IMR-90 (cell line): ENCODE data around the gene POFUT1. TPM values are rescaled to one million over a fixed set of nuclear protein-coding genes. Genes with fewer than 3 reads are reported as not detected.

ENCODE experiments used
- ATAC-seq: fragments of 200-7000 bp; cut with Tn5 transposase; 2 replicates; pipeline ENCODE4 v1.9.1; 2020; ENCODE audit warnings: low read depth, mild to moderate bottlenecking, moderate library complexity
- BruUV-seq: library from RNA; stranded (reverse); fragments of 400-500 nt; replicated peaks from 2 replicates; lab custom pipeline; 2021; lab: Mats Ljungman, UMichigan
- CTCF ChIA-PET: fragments of 300-600 bp; formaldehyde crosslinking; extraction: SDS; loops from one replicate; lab custom pipeline; 2021; ENCODE audit warnings: antibody characterized with exemption; lab: Yijun Ruan, JAX
- POLR2A ChIA-PET: fragments of 300-600 bp; sonication (Branson Sonifier 250); formaldehyde crosslinking; loops from one replicate; lab custom pipeline; 2022; ENCODE audit warnings: antibody characterized with exemption; ENCODE audit not compliant: unreplicated experiment; lab: Charles Lee
- DNase-seq: peaks from one replicate; pipeline ENCODE4 v3.0.0; 2013
- H2AFZ ChIP-seq: replicated peaks from 2 replicates; pipeline ENCODE3; 2013; ENCODE audit warnings: low read length, mild to moderate bottlenecking; ENCODE audit not compliant: poor library complexity
- H2AK5ac ChIP-seq: 2 replicates; pipeline ENCODE4 v1.6.1; 2013; ENCODE audit warnings: low read depth, low read length, inconsistent platforms
- H2AK9ac ChIP-seq: replicated peaks from 2 replicates; pipeline ENCODE3; 2013; ENCODE audit warnings: mild to moderate bottlenecking, low read depth, low read length, moderate library complexity; ENCODE audit not compliant: poor library complexity
- H2BK120ac ChIP-seq: 2 replicates; pipeline ENCODE4 v1.6.1; 2013; ENCODE audit warnings: low read depth, low read length, inconsistent platforms
- H2BK15ac ChIP-seq: 3 replicates; pipeline ENCODE4 v1.6.1; 2013; ENCODE audit warnings: low read depth, low read length, inconsistent platforms
- H2BK20ac ChIP-seq: 2 replicates; pipeline ENCODE4 v1.6.1; 2013; ENCODE audit warnings: low read depth, mild to moderate bottlenecking, inconsistent platforms, low read length, moderate library complexity
- H2BK5ac ChIP-seq: 2 replicates; pipeline ENCODE4 v1.6.1; 2013; ENCODE audit warnings: mild to moderate bottlenecking, low read depth, low read length, inconsistent platforms; ENCODE audit not compliant: poor library complexity, severe bottlenecking
- H3K14ac ChIP-seq: replicated peaks from 2 replicates; pipeline ENCODE4 v1.6.1; 2013; ENCODE audit warnings: low read depth, low read length, inconsistent platforms
- H3K18ac ChIP-seq: 2 replicates; pipeline ENCODE4 v1.6.1; 2013; ENCODE audit warnings: low read depth, low read length, control low read depth
- H3K23ac ChIP-seq: 2 replicates; pipeline ENCODE4 v1.6.1; 2013; ENCODE audit warnings: low read depth, low read length, inconsistent platforms
- H3K27ac ChIP-seq: 2 replicates; pipeline ENCODE4 v1.5.1; 2013; ENCODE audit warnings: mild to moderate bottlenecking, control low read depth, low read length; ENCODE audit not compliant: insufficient read depth
- H3K27me3 ChIP-seq: 2 replicates; pipeline ENCODE4 v1.6.1; 2013; ENCODE audit warnings: low read length; ENCODE audit not compliant: control insufficient read depth, insufficient read depth
- H3K36me3 ChIP-seq: 2 replicates; pipeline ENCODE4 v1.6.1; 2013; ENCODE audit warnings: low read length, mixed read lengths; ENCODE audit not compliant: control insufficient read depth, insufficient read depth
- H3K4ac ChIP-seq: 2 replicates; pipeline ENCODE4 v1.6.1; 2013; ENCODE audit warnings: low read depth, low read length, inconsistent platforms
- H3K4me1 ChIP-seq: 2 replicates; pipeline ENCODE4 v1.6.1; 2013; ENCODE audit warnings: low read length, mixed read lengths; ENCODE audit not compliant: control insufficient read depth, insufficient read depth
- H3K4me2 ChIP-seq: 2 replicates; pipeline ENCODE4 v1.6.1; 2013; ENCODE audit warnings: low read depth, mild to moderate bottlenecking, control low read depth, low read length, moderate library complexity
- H3K4me3 ChIP-seq: 2 replicates; pipeline ENCODE4 v1.5.1; 2013; ENCODE audit warnings: low read depth, mild to moderate bottlenecking, control low read depth, low read length, moderate library complexity; ENCODE audit not compliant: insufficient read depth
- H3K56ac ChIP-seq: 2 replicates; pipeline ENCODE4 v1.6.1; 2013; ENCODE audit warnings: low read length, inconsistent platforms; ENCODE audit not compliant: insufficient read depth; ENCODE audit errors: extremely low read depth
- H3K79me1 ChIP-seq, 2 experiments: 2 replicates each; pipeline ENCODE4 v1.6.1; 2013; ENCODE audit warnings: low read length in 2 of 2, inconsistent platforms in 1 of 2, low read depth in 1 of 2
- H3K9ac ChIP-seq: 2 replicates; pipeline ENCODE4 v1.6.1; 2013; ENCODE audit warnings: low read depth, low read length, control low read depth
- H3K9me1 ChIP-seq: 2 replicates; pipeline ENCODE4 v1.6.1; 2013; ENCODE audit warnings: low read length, inconsistent platforms; ENCODE audit not compliant: insufficient read depth
- H3K9me3 ChIP-seq: 2 replicates; pipeline ENCODE4 v1.6.1; 2013; ENCODE audit warnings: low read length; ENCODE audit not compliant: control insufficient read depth, insufficient read depth
- H4K20me1 ChIP-seq: 2 replicates; pipeline ENCODE4 v1.6.1; 2013; ENCODE audit warnings: low read length, inconsistent platforms; ENCODE audit not compliant: insufficient read depth
- H4K5ac ChIP-seq: 2 replicates; pipeline ENCODE4 v1.6.1; 2013; ENCODE audit warnings: mild to moderate bottlenecking, low read depth, low read length, control low read depth
- H4K8ac ChIP-seq, 2 experiments: 2 replicates each; pipeline ENCODE4 v1.6.1; 2013; ENCODE audit warnings: low read depth in 2 of 2, low read length in 2 of 2, control low read depth in 1 of 2, inconsistent platforms in 1 of 2
- H4K91ac ChIP-seq: 2 replicates; pipeline ENCODE4 v1.6.1; 2013; ENCODE audit warnings: low read depth, low read length, inconsistent platforms; ENCODE audit not compliant: insufficient read depth
- FOS ChIP-seq: fragments of 150-350 bp; IDR thresholded peaks from 2 replicates; pipeline ENCODE4 v1.6.1; 2016; ENCODE audit warnings: low read depth, low read length
- MAZ ChIP-seq: IDR thresholded peaks from 2 replicates; pipeline ENCODE4 v1.6.1; 2012; ENCODE audit warnings: low read depth, mild to moderate bottlenecking, low read length, improper control_type of control experiment, moderate library complexity, borderline replicate concordance
- WGBS, 2 experiments: methylation state at CpG; one replicate each; pipeline versions ENCODE4 v1.1.5 to v1.1.7; 2013; ENCODE audit warnings: missing lambda C conversion rate in 2 of 2; ENCODE audit not compliant: insufficient read length in 1 of 2; ENCODE audit errors: extremely low coverage in 2 of 2; 5-methylcytosine and 5-hydroxymethylcytosine counted together
- dilution Hi-C: fragments of 300-500 bp; cut with HindIII; formaldehyde crosslinking; loops from one replicate; pipeline ENCODE4 v1.14.3; 2018; ENCODE audit warnings: low sequenced_read_pairs; ENCODE audit not compliant: unreplicated experiment
- in situ Hi-C: fragments of 300-500 bp; cut with MboI; formaldehyde crosslinking; loops from 3 replicates; pipeline ENCODE4 v1.14.3; 2019; ENCODE audit warnings: low sequenced_read_pairs, inconsistent platforms, mixed read lengths
- intact Hi-C: fragments of 100-400 bp; cut with micrococcal nuclease; formaldehyde crosslinking; loops from 2 replicates; pipeline ENCODE4 v1.10.0; 2022
- polyA plus RNA-seq, 3 experiments: library from polyadenylated mRNA; depleted of rRNA; stranded (reverse); fragments of >200 nt; gene quantifications; 2 replicates each; pipeline ENCODE4 v1.2.3, GENCODE V29; 2012; ENCODE audit warnings: low replicate concordance in 1 of 3
- total RNA-seq: library from RNA; depleted of rRNA; stranded (reverse); fragments of >200 nt; gene quantifications from 2 replicates; pipeline ENCODE4 v1.2.3, GENCODE V29; 2012
- TF ChIP-seq, protein P1 (sequence below): fragments of 150-350 bp; IDR thresholded peaks from 2 replicates; pipeline ENCODE4 v1.6.1; 2017; ENCODE audit warnings: mild to moderate bottlenecking, antibody characterized with exemption, low read length, low read depth
- TF ChIP-seq, protein P2 (sequence below): fragments of 150-350 bp; IDR thresholded peaks from 2 replicates; pipeline ENCODE4 v1.6.1; 2016; ENCODE audit warnings: low read depth, mild to moderate bottlenecking, low read length, moderate library complexity, borderline replicate concordance

The POFUT1 gene
- total and polyA plus RNA-seq, 2 of the 4 experiments (the other 2 are of a cell fraction): 25.5 to 41.1 TPM

- ChIA-PET CTCF (interaction anchor here (0.5 kb wide), 1 partner anchor 31 kb away, joined by 3 read pairs; no protein-coding TSS in a partner anchor), POLR2A (no interaction called here)
- H4K8ac ChIP-seq: no peak overlapping the region
- no peak overlapping the region for H3K56ac ChIP-seq
- WGBS, 2 experiments: no CpG with 5 or more reads among the region's 7 CpGs
- in situ Hi-C loops: no loop called here
- H2AK9ac ChIP-seq: no peak overlapping the region
- H2BK15ac ChIP-seq: no peak overlapping the region
- H3K9me3 ChIP-seq: no peaks in the 10 kb centered on the region
- no peak overlapping the region for H3K4ac ChIP-seq
- H3K79me1 ChIP-seq: peaks cover 3 to 10% of the 10 kb centered on the region in 2 experiments; a peak in 1 of 4 replicates
- no peak overlapping the region for H3K9ac ChIP-seq
- no peak overlapping the region for H4K5ac ChIP-seq
- no TSS peak for BruUV-seq
- no peak overlapping the region for H2BK20ac ChIP-seq
- H3K14ac ChIP-seq: no peak overlapping the region
- H3K36me3 ChIP-seq: peaks cover 44% of the 10 kb centered on the region
- TF ChIP-seq, protein P1, sequence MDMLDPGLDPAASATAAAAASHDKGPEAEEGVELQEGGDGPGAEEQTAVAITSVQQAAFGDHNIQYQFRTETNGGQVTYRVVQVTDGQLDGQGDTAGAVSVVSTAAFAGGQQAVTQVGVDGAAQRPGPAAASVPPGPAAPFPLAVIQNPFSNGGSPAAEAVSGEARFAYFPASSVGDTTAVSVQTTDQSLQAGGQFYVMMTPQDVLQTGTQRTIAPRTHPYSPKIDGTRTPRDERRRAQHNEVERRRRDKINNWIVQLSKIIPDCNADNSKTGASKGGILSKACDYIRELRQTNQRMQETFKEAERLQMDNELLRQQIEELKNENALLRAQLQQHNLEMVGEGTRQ: no peak
- TF ChIP-seq, protein P2, sequence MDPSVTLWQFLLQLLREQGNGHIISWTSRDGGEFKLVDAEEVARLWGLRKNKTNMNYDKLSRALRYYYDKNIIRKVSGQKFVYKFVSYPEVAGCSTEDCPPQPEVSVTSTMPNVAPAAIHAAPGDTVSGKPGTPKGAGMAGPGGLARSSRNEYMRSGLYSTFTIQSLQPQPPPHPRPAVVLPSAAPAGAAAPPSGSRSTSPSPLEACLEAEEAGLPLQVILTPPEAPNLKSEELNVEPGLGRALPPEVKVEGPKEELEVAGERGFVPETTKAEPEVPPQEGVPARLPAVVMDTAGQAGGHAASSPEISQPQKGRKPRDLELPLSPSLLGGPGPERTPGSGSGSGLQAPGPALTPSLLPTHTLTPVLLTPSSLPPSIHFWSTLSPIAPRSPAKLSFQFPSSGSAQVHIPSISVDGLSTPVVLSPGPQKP: no peak
- TF ChIP-seq MAZ (no peak), FOS (no peak)
- H4K20me1 ChIP-seq: no peaks in the 10 kb centered on the region; the same call in 1 of the 2 replicates
- intact Hi-C loops: no loop called here
- ATAC-seq (no peak), DNase-seq (no peak)
- no peak overlapping the region for H4K91ac ChIP-seq
- H2AFZ ChIP-seq: no peak overlapping the region
- no peak overlapping the region for H3K27ac ChIP-seq
- H2AK5ac ChIP-seq: no peak overlapping the region
- H2BK120ac ChIP-seq: no peak overlapping the region
- H3K18ac ChIP-seq: no peak overlapping the region
- H3K4me1 ChIP-seq: no peaks in the 10 kb centered on the region
- dilution Hi-C loops: no loop called here
- H3K4me3 ChIP-seq: no peak overlapping the region
- H3K27me3 ChIP-seq: no peaks in the 10 kb centered on the region
- H3K9me1 ChIP-seq: peaks cover 7% of the 10 kb centered on the region
- no peak overlapping the region for H2BK5ac ChIP-seq
- no peak overlapping the region for H3K4me2 ChIP-seq
- H3K23ac ChIP-seq: no peak overlapping the region
These were observed 19.6 kb downstream of the POFUT1 start for GRCh38 chr20:32227306-32227705.
